Renal cortical epithelial cell (primary cell): Measurements from ENCODE around the gene TTC33. TPM values are rescaled to one million over a fixed set of nuclear protein-coding genes. Genes with fewer than 3 reads are reported as not detected.
"Not testable (repeated sequence)": the region's sequence is repeated elsewhere in the genome, so short reads cannot be mapped to it uniquely, and the experiment has no call there.

ENCODE experiments used
- DNase-seq: peaks from one replicate; pipeline ENCODE4 v3.0.0-alpha.2; 2011; ENCODE audit warnings: low read depth
- total RNA-seq: library from RNA; depleted of rRNA; stranded (reverse); fragments of >200 nt; gene quantifications from 2 replicates; pipeline ENCODE4 v1.2.3, GENCODE V29; 2014

Gene TTC33
- total RNA-seq, 1 donor from 2014 or later: 22.7 TPM

- DNase-seq: no peak
These were observed 101.3 kb downstream of the TTC33 start for GRCh38 chr5:40654377-40654991.

- no peak for DNase-seq
These were observed 102.3 kb downstream of the TTC33 start for GRCh38 chr5:40653221-40654022.

- DNase-seq: no peak
These were observed 103.1 kb downstream of the TTC33 start for GRCh38 chr5:40652441-40653220.

- no peak for DNase-seq
These were observed 104.6 kb downstream of the TTC33 start for GRCh38 chr5:40651201-40651600.

GRCh38 chr5:40649463-40650030, 106.2 kb downstream of the TTC33 start:
- no peak for DNase-seq

GRCh38 chr5:40648150-40648549, 107.6 kb downstream of the TTC33 start:
- no peak for DNase-seq

- DNase-seq: no peak
These were observed 109.5 kb downstream of the TTC33 start for GRCh38 chr5:40646266-40646665.

GRCh38 chr5:40639531-40639930, 116.2 kb downstream of the TTC33 start:
- not testable (repeated sequence) for DNase-seq

GRCh38 chr5:40634593-40634992, 121.2 kb downstream of the TTC33 start:
- DNase-seq: no peak

- no peak for DNase-seq
These were observed 121.6 kb downstream of the TTC33 start for GRCh38 chr5:40634154-40634553.

- no peak for DNase-seq
These were observed 124.5 kb downstream of the TTC33 start for GRCh38 chr5:40631236-40631635.

GRCh38 chr5:40630126-40630525, 125.6 kb downstream of the TTC33 start:
- DNase-seq: no peak

- no peak for DNase-seq
These were observed 127.4 kb downstream of the TTC33 start for GRCh38 chr5:40628407-40628806.

- no peak for DNase-seq
These were observed 128.1 kb downstream of the TTC33 start for GRCh38 chr5:40627706-40628105.

- no peak for DNase-seq
These were observed 129.0 kb downstream of the TTC33 start for GRCh38 chr5:40626801-40627200.

GRCh38 chr5:40623480-40624420, 132.0 kb downstream of the TTC33 start:
- DNase-seq: no peak

- no peak for DNase-seq
These were observed 133.1 kb downstream of the TTC33 start for GRCh38 chr5:40622463-40623252.

- peak; percentile 53 for DNase-seq
These were observed 136.3 kb downstream of the TTC33 start for GRCh38 chr5:40619421-40619820.

- DNase-seq: no peak
These were observed 136.8 kb downstream of the TTC33 start for GRCh38 chr5:40618926-40619325.

- no peak for DNase-seq
These were observed 139.0 kb downstream of the TTC33 start for GRCh38 chr5:40616781-40617180.
